Fibroblast of lung (primary cell): Measurements from ENCODE around the gene TM9SF4.

Experiments used
- EZH2 ChIP-seq: IDR thresholded peaks from 2 replicates; pipeline ENCODE4 v1.5.1; 2012; ENCODE audit warnings: low read length, control low read depth, mild to moderate bottlenecking; ENCODE audit errors: missing control alignments
- TF ChIP-seq, protein P1 (sequence below), 2 donors: IDR thresholded peaks in 1 of 2; conservative IDR thresholded peaks in 1 of 2; 1 replicate in 1 of 2; 2 replicates in 1 of 2; pipeline ENCODE4 v1.5.1; 2011 to 2012; ENCODE audit warnings: low read length in 2 of 2, control low read depth in 1 of 2, inconsistent platforms in 1 of 2, low read depth in 1 of 2, mild to moderate bottlenecking in 1 of 2

DNA sequence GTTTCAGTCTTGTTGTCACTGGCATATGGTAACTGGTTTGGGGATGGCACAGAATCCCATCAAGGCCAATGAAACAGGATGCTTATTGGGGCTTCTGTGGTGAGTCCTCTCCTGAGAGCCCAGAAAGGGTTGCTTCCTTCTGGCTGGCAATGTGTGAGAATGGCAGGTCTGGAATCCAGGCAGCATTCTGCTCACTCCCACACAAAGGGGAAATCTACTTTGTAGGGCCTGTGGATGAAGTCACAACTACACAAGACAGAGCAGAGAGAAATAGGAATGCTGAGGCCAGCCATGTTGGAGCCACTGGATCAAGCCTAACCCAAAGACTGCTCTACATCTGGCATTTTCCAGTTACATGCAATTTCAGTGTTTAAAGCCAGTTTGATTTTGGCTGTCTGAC lies 82.4 kb downstream of the TM9SF4 start:
- TF ChIP-seq, protein P1, sequence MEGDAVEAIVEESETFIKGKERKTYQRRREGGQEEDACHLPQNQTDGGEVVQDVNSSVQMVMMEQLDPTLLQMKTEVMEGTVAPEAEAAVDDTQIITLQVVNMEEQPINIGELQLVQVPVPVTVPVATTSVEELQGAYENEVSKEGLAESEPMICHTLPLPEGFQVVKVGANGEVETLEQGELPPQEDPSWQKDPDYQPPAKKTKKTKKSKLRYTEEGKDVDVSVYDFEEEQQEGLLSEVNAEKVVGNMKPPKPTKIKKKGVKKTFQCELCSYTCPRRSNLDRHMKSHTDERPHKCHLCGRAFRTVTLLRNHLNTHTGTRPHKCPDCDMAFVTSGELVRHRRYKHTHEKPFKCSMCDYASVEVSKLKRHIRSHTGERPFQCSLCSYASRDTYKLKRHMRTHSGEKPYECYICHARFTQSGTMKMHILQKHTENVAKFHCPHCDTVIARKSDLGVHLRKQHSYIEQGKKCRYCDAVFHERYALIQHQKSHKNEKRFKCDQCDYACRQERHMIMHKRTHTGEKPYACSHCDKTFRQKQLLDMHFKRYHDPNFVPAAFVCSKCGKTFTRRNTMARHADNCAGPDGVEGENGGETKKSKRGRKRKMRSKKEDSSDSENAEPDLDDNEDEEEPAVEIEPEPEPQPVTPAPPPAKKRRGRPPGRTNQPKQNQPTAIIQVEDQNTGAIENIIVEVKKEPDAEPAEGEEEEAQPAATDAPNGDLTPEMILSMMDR (conservative IDR thresholded peaks at IDR 0.05 in 1 of 2, IDR thresholded peaks at IDR 0.05 in 1 of 2; ENCODE audit: low read depth in 1 of 2, low read length in 2 of 2) = no peak
- TF ChIP-seq EZH2 = no peak
